ENCODE data around the gene PRKG1. TPM values are rescaled to one million over a fixed set of nuclear protein-coding genes. Genes with fewer than 3 reads are reported as not detected.

Gene PRKG1
- total RNA-seq, 4 donors from 2014 or later, result 1.2 to 6.5 (median 2.7) TPM

- no peak for DNase-seq (ENCODE audit: low spot score in 2 of 2)
- Histone ChIP-seq H3K27ac (no peak overlapping the region), H3K9me3 (no peaks in the 10 kb centered on the region), H3K4me3 (no peak overlapping the region), H3K4me1 (no peaks in the 10 kb centered on the region), H3K27me3 (no peaks in the 10 kb centered on the region), H3K36me3 (no peaks in the 10 kb centered on the region)
- 86% methylated on average over 4 of the region's 4 CpGs for WGBS
- no peak for TF ChIP-seq POLR2A (IDR thresholded peaks at IDR 0.05)
- no peak for TF ChIP-seq POLR2AphosphoS5 (IDR thresholded peaks at IDR 0.05)
- TF ChIP-seq CTCF (IDR thresholded peaks at IDR 0.05), result no peak
- TF ChIP-seq EP300 (IDR thresholded peaks at IDR 0.05), result no peak
Measured at GRCh38 chr10:51034769-51035168, 39.5 kb upstream of the PRKG1 start.

GRCh38 chr10:51035344-51035743, 38.9 kb upstream of the PRKG1 start:
- Histone ChIP-seq H3K4me3 (no peak overlapping the region), H3K27me3 (no peaks in the 10 kb centered on the region), H3K27ac (no peak overlapping the region), H3K9me3 (no peaks in the 10 kb centered on the region), H3K4me1 (no peaks in the 10 kb centered on the region), H3K36me3 (no peaks in the 10 kb centered on the region)
- 65% methylated on average over 4 of the region's 4 CpGs for WGBS
- TF ChIP-seq EP300 (IDR thresholded peaks at IDR 0.05) (no peak), POLR2AphosphoS5 (IDR thresholded peaks at IDR 0.05) (no peak), CTCF (IDR thresholded peaks at IDR 0.05) (no peak), POLR2A (IDR thresholded peaks at IDR 0.05) (no peak)
- DNase-seq (ENCODE audit: low spot score in 2 of 2), result no peak

- TF ChIP-seq EP300 (IDR thresholded peaks at IDR 0.05), result no peak
- no peak for TF ChIP-seq CTCF (IDR thresholded peaks at IDR 0.05)
- H3K27ac ChIP-seq, result no peak overlapping the region
- H3K27me3 ChIP-seq, result no peaks in the 10 kb centered on the region
- DNase-seq (ENCODE audit: low spot score in 2 of 2), result no peak
- no peaks in the 10 kb centered on the region for H3K4me1 ChIP-seq
- no peak overlapping the region for H3K4me3 ChIP-seq
- no peaks in the 10 kb centered on the region for H3K9me3 ChIP-seq
- H3K36me3 ChIP-seq, result no peaks in the 10 kb centered on the region
- WGBS, result 89% methylated on average over 2 of the region's 2 CpGs
Measured at GRCh38 chr10:51045871-51046270, 28.4 kb upstream of the PRKG1 start.

- no peak for DNase-seq (ENCODE audit: low spot score in 2 of 2)
- 72% methylated on average over 6 of the region's 6 CpGs for WGBS
Measured at GRCh38 chr10:51046654-51047053, 27.6 kb upstream of the PRKG1 start.

GRCh38 chr10:51047857-51048256, 26.4 kb upstream of the PRKG1 start:
- no peak overlapping the region for H3K27ac ChIP-seq
- no peaks in the 10 kb centered on the region for H3K4me1 ChIP-seq
- DNase-seq (ENCODE audit: low spot score in 2 of 2), result no peak
- H3K27me3 ChIP-seq, result no peaks in the 10 kb centered on the region
- H3K36me3 ChIP-seq, result no peaks in the 10 kb centered on the region
- no peaks in the 10 kb centered on the region for H3K9me3 ChIP-seq
- 80% methylated on average over 2 of the region's 2 CpGs for WGBS
- H3K4me3 ChIP-seq, result no peak overlapping the region
- TF ChIP-seq POLR2A (IDR thresholded peaks at IDR 0.05), result no peak
- TF ChIP-seq POLR2AphosphoS5 (IDR thresholded peaks at IDR 0.05), result no peak
- no peak for TF ChIP-seq EP300 (IDR thresholded peaks at IDR 0.05)
- no peak for TF ChIP-seq CTCF (IDR thresholded peaks at IDR 0.05)

More at GRCh38 chr10:51046654-51047053, 27.6 kb upstream of the PRKG1 start:
- TF ChIP-seq POLR2A (IDR thresholded peaks at IDR 0.05), result no peak
- TF ChIP-seq EP300 (IDR thresholded peaks at IDR 0.05), result no peak
- TF ChIP-seq POLR2AphosphoS5 (IDR thresholded peaks at IDR 0.05), result no peak
- no peak for TF ChIP-seq CTCF (IDR thresholded peaks at IDR 0.05)
- Histone ChIP-seq H3K4me3 (no peak overlapping the region), H3K27me3 (no peaks in the 10 kb centered on the region), H3K27ac (no peak overlapping the region), H3K9me3 (no peaks in the 10 kb centered on the region), H3K4me1 (no peaks in the 10 kb centered on the region), H3K36me3 (no peaks in the 10 kb centered on the region)
